GM23338 (cell line): ENCODE data around the gene FAM120A. TPM values are rescaled to one million over a fixed set of nuclear protein-coding genes. Genes with fewer than 3 reads are reported as not detected.

Experiments
- ATAC-seq: fragments of 200-7000 bp; cut with Tn5 transposase; 3 replicates; pipeline ENCODE4 v1.9.1; 2020
- DNase-seq: peaks from one replicate; pipeline ENCODE4 v3.0.0-alpha.2; 2015; ENCODE audit warnings: low spot score
- H2AFZ ChIP-seq: fragments of 200-600 bp; sonication (generic); 2 replicates; pipeline ENCODE4 v1.8.0; 2016; ENCODE audit warnings: antibody characterized with exemption, mild to moderate bottlenecking, moderate library complexity
- H3F3A ChIP-seq: fragments of 200-600 bp; sonication (generic); replicated peaks from 2 replicates; pipeline ENCODE4 v1.8.0; 2017; ENCODE audit warnings: antibody characterized with exemption, mixed run types, low read depth
- H3K27ac ChIP-seq: fragments of 200-600 bp; sonication (generic); 2 replicates; pipeline ENCODE4 v1.6.1; 2016; ENCODE audit warnings: low read depth
- H3K27me3 ChIP-seq: fragments of 200-600 bp; sonication (generic); 2 replicates; pipeline ENCODE4 v1.8.0; 2016; ENCODE audit warnings: mild to moderate bottlenecking, mixed run types, moderate library complexity; ENCODE audit not compliant: insufficient read depth
- H3K36me3 ChIP-seq: fragments of 200-600 bp; sonication (generic); 2 replicates; pipeline ENCODE4 v1.8.0; 2016; ENCODE audit warnings: mild to moderate bottlenecking; ENCODE audit not compliant: insufficient read depth
- H3K4me1 ChIP-seq: fragments of 200-600 bp; sonication (generic); 2 replicates; pipeline ENCODE4 v1.8.0; 2016; ENCODE audit warnings: mild to moderate bottlenecking, moderate library complexity; ENCODE audit not compliant: insufficient read depth
- H3K4me2 ChIP-seq: fragments of 200-600 bp; sonication (generic); 2 replicates; pipeline ENCODE4 v1.7.1; 2017; ENCODE audit warnings: mixed run types
- H3K4me3 ChIP-seq: fragments of 200-600 bp; sonication (generic); 2 replicates; pipeline ENCODE4 v1.6.1; 2016; ENCODE audit warnings: mixed run types
- H3K79me2 ChIP-seq: fragments of 200-600 bp; sonication (generic); replicated peaks from 2 replicates; pipeline ENCODE4 v1.8.0; 2017; ENCODE audit warnings: mild to moderate bottlenecking; ENCODE audit not compliant: insufficient read depth
- H3K9me2 ChIP-seq: fragments of 200-600 bp; sonication (generic); 2 replicates; pipeline ENCODE4 v1.8.0; 2017; ENCODE audit not compliant: insufficient read depth
- H4K20me1 ChIP-seq: fragments of 200-600 bp; sonication (generic); replicated peaks from 2 replicates; pipeline ENCODE4 v1.8.0; 2017; ENCODE audit warnings: mild to moderate bottlenecking; ENCODE audit not compliant: insufficient read depth
- H3K27ac Mint-ChIP-seq: 2 replicates; pipeline ENCODE4 v1.8.0; 2020; ENCODE audit warnings: inconsistent platforms, mild to moderate bottlenecking, moderate library complexity, mixed read lengths
- H3K27me3 Mint-ChIP-seq: 3 replicates; pipeline ENCODE4 v1.8.0; 2022; ENCODE audit warnings: low read depth, mild to moderate bottlenecking, moderate library complexity, mixed read lengths, inconsistent platforms; ENCODE audit not compliant: insufficient read depth, poor library complexity
- H3K36me3 Mint-ChIP-seq: 3 replicates; pipeline ENCODE4 v1.8.0; 2021; ENCODE audit warnings: low read depth, mild to moderate bottlenecking, inconsistent platforms, moderate library complexity, mixed read lengths
- H3K4me1 Mint-ChIP-seq: 3 replicates; pipeline ENCODE4 v1.8.0; 2020; ENCODE audit warnings: mild to moderate bottlenecking, inconsistent platforms, mixed read lengths
- H3K4me3 Mint-ChIP-seq: 3 replicates; pipeline ENCODE4 v1.8.0; 2021; ENCODE audit warnings: moderate library complexity, mild to moderate bottlenecking, inconsistent platforms, mixed read lengths
- H3K9me3 Mint-ChIP-seq: 3 replicates; pipeline ENCODE4 v1.8.0; 2020; ENCODE audit warnings: moderate library complexity, mild to moderate bottlenecking, inconsistent platforms, mixed read lengths
- CTCF ChIP-seq, 2 experiments: fragments of 200-600 bp in 1 of 2; sonication (generic) in 1 of 2; conservative IDR thresholded peaks; 2 replicates each; pipeline versions ENCODE4 v1.5.1 to v1.6.1; 2016 to 2017; ENCODE audit warnings: antibody characterized with exemption in 2 of 2, low read depth in 2 of 2, mild to moderate bottlenecking in 2 of 2, moderate library complexity in 1 of 2
- ETS1 ChIP-seq: IDR thresholded peaks from 2 replicates; pipeline ENCODE4 v1.6.1; 2016; ENCODE audit warnings: antibody characterized with exemption
- EZH2phosphoT487 ChIP-seq: fragments of 200-600 bp; sonication (generic); IDR thresholded peaks from one replicate; pipeline ENCODE4 v1.8.1; 2018; ENCODE audit warnings: antibody characterized with exemption; ENCODE audit not compliant: unreplicated experiment
- JUNB ChIP-seq: IDR thresholded peaks from one replicate; pipeline ENCODE4 v1.6.1; 2016; ENCODE audit warnings: antibody characterized with exemption; ENCODE audit not compliant: unreplicated experiment
- POLR2AphosphoS5 ChIP-seq: IDR thresholded peaks from 2 replicates; pipeline ENCODE4 v1.6.1; 2016; ENCODE audit warnings: antibody characterized with exemption, low read depth
- polyA plus RNA-seq: library from polyadenylated mRNA; unstranded; fragments of >200 nt; fragmentation: Nextera tagmentation; extraction: Ambion mirVana; gene quantifications from 2 replicates; pipeline ENCODE4 v1.2.1, GENCODE V29; 2016
- total RNA-seq: library from RNA; depleted of rRNA; stranded (reverse); fragments of >200 nt; shearing (Covaris generic); gene quantifications from 2 replicates; pipeline ENCODE4 v1.2.3, GENCODE V29; 2014

Gene FAM120A
- total and polyA plus RNA-seq, 2 experiments from 2014 or later, result 28.2 to 52.5 TPM

GRCh38 chr9:93577078-93577974, 125.8 kb downstream of the FAM120A start:
- no peak overlapping the region for H3K27ac ChIP-seq
- H3K79me2 ChIP-seq, result peaks cover 34% of the 10 kb centered on the region
- H3K4me3 ChIP-seq, result peak overlapping the region; percentile 68
- H4K20me1 ChIP-seq, result peaks cover 12% of the 10 kb centered on the region; the same call in 1 of the 2 replicates
- H3K36me3 ChIP-seq, result no peaks in the 10 kb centered on the region
- Mint-ChIP-seq H3K4me1 (peaks cover 47% of the 10 kb centered on the region), H3K36me3 (0 out of 3 replicates have a peak, but pooled peaks cover 3% of the 10 kb centered on the region), H3K4me3 (peak overlapping the region; percentile 82), H3K27ac (no peak overlapping the region), H3K9me3 (no peaks in the 10 kb centered on the region), H3K27me3 (peaks cover 29% of the 10 kb centered on the region)
- no peaks in the 10 kb centered on the region for H3K9me2 ChIP-seq
- peak overlapping the region; percentile 90 for H3K4me2 ChIP-seq
- peaks cover 23% of the 10 kb centered on the region; the same call in 1 of the 2 replicates for H3K27me3 ChIP-seq
- peaks cover 24% of the 10 kb centered on the region for H3K4me1 ChIP-seq
- H2AFZ ChIP-seq, result peak overlapping the region; percentile 76; the same call in 1 of the 2 replicates
- no peak for TF ChIP-seq EZH2phosphoT487
- TF ChIP-seq CTCF (conservative IDR thresholded peaks at IDR 0.05; ENCODE audit: low read depth in 2 of 2), result no peak
- no peak for TF ChIP-seq POLR2AphosphoS5
- TF ChIP-seq ETS1, result no peak
- ATAC-seq (peak; percentile 11), DNase-seq (peak; percentile 59)
- H3F3A ChIP-seq, result peaks cover 6% of the 10 kb centered on the region; the same call in 1 of the 2 replicates

GRCh38 chr9:93577975-93578682, 126.6 kb downstream of the FAM120A start:
- H3K4me3 Mint-ChIP-seq, result peak overlapping the region; percentile 82
- DNase-seq (no peak), ATAC-seq (no peak; the same call in 2 of the 3 replicates)
- H3K4me1 ChIP-seq, result peaks cover 24% of the 10 kb centered on the region
- H4K20me1 ChIP-seq, result peaks cover 12% of the 10 kb centered on the region; the same call in 1 of the 2 replicates
- H3K4me3 ChIP-seq, result peak overlapping the region; percentile 68
- no peaks in the 10 kb centered on the region for H3K9me3 Mint-ChIP-seq
- peaks cover 24% of the 10 kb centered on the region for H3K27me3 Mint-ChIP-seq
- H2AFZ ChIP-seq, result peak overlapping the region; percentile 76; the same call in 1 of the 2 replicates
- no peaks in the 10 kb centered on the region for H3K9me2 ChIP-seq
- H3K27ac Mint-ChIP-seq, result no peak overlapping the region
- peaks cover 23% of the 10 kb centered on the region; the same call in 1 of the 2 replicates for H3K27me3 ChIP-seq
- no peaks in the 10 kb centered on the region for H3K36me3 ChIP-seq
- peaks cover 6% of the 10 kb centered on the region; the same call in 1 of the 2 replicates for H3F3A ChIP-seq
- H3K36me3 Mint-ChIP-seq, result 0 out of 3 replicates have a peak, but pooled peaks cover 3% of the 10 kb centered on the region
- peaks cover 42% of the 10 kb centered on the region for H3K79me2 ChIP-seq
- peak overlapping the region; percentile 90 for H3K4me2 ChIP-seq
- H3K4me1 Mint-ChIP-seq, result peaks cover 51% of the 10 kb centered on the region
- no peak overlapping the region for H3K27ac ChIP-seq
- TF ChIP-seq CTCF (conservative IDR thresholded peaks at IDR 0.05; ENCODE audit: low read depth in 2 of 2), result no peak
- TF ChIP-seq ETS1, result no peak
- TF ChIP-seq JUNB, result no peak
- TF ChIP-seq POLR2AphosphoS5, result no peak
